GM23248 (cell line): ENCODE results near the gene TARP.

Source experiments
- DNase-seq: peaks from one replicate; pipeline ENCODE4 v3.0.0-alpha.2; 2015
- H2AFZ ChIP-seq: fragments of 200-600 bp; sonication (generic); 2 replicates; pipeline ENCODE4 v1.6.1; 2016; ENCODE audit warnings: antibody characterized with exemption
- H3F3A ChIP-seq: fragments of 200-600 bp; sonication (generic); 2 replicates; pipeline ENCODE4 v1.6.1; 2016; ENCODE audit warnings: mild to moderate bottlenecking, antibody characterized with exemption, mixed run types; ENCODE audit not compliant: insufficient read depth
- H3K27ac ChIP-seq: fragments of 200-600 bp; sonication (generic); 2 replicates; pipeline ENCODE4 v1.5.1; 2016; ENCODE audit warnings: mild to moderate bottlenecking
- H3K27me3 ChIP-seq: fragments of 200-600 bp; sonication (generic); replicated peaks from 2 replicates; pipeline ENCODE4 v1.6.1; 2016; ENCODE audit warnings: mild to moderate bottlenecking; ENCODE audit not compliant: insufficient read depth
- H3K36me3 ChIP-seq: fragments of 200-600 bp; sonication (generic); 2 replicates; pipeline ENCODE4 v1.6.1; 2016; ENCODE audit warnings: low read depth, mild to moderate bottlenecking
- H3K4me1 ChIP-seq: fragments of 200-600 bp; sonication (generic); 2 replicates; pipeline ENCODE4 v1.6.1; 2016; ENCODE audit warnings: mild to moderate bottlenecking; ENCODE audit not compliant: insufficient read depth
- H3K4me2 ChIP-seq: fragments of 200-600 bp; sonication (generic); one replicate; pipeline ENCODE4 v1.6.1; 2016; ENCODE audit warnings: mild to moderate bottlenecking; ENCODE audit not compliant: unreplicated experiment
- H3K4me3 ChIP-seq: fragments of 200-600 bp; sonication (generic); 2 replicates; pipeline ENCODE4 v1.5.1; 2016; ENCODE audit warnings: mild to moderate bottlenecking
- H3K79me2 ChIP-seq: fragments of 200-600 bp; sonication (generic); 2 replicates; pipeline ENCODE4 v1.6.1; 2016; ENCODE audit warnings: mild to moderate bottlenecking; ENCODE audit not compliant: insufficient read depth
- H3K9ac ChIP-seq: fragments of 200-600 bp; sonication (generic); 2 replicates; pipeline ENCODE4 v1.6.1; 2016; ENCODE audit warnings: mild to moderate bottlenecking
- H3K9me2 ChIP-seq: fragments of 200-600 bp; sonication (generic); 2 replicates; pipeline ENCODE4 v1.6.1; 2016; ENCODE audit warnings: mixed run types, mild to moderate bottlenecking, moderate library complexity; ENCODE audit not compliant: insufficient read depth
- H3K9me3 ChIP-seq: fragments of 200-600 bp; sonication (generic); one replicate; pipeline ENCODE4 v1.6.1; 2017; ENCODE audit warnings: low read depth
- H4K20me1 ChIP-seq: fragments of 200-600 bp; sonication (generic); 2 replicates; pipeline ENCODE4 v1.6.0; 2016; ENCODE audit not compliant: insufficient read depth
- EZH2 ChIP-seq: fragments of 200-600 bp; sonication (generic); IDR thresholded peaks from 2 replicates; pipeline ENCODE4 v1.6.1; 2018; ENCODE audit warnings: antibody characterized with exemption, mild to moderate bottlenecking; ENCODE audit not compliant: insufficient read depth, poor library complexity, severe bottlenecking
- EZH2phosphoT487 ChIP-seq: fragments of 200-600 bp; sonication (generic); IDR thresholded peaks from 2 replicates; pipeline ENCODE4 v1.6.1; 2018; ENCODE audit warnings: antibody characterized with exemption, moderate library complexity, mild to moderate bottlenecking, low read depth; ENCODE audit not compliant: insufficient read depth
- WGBS, 2 experiments: methylation state at CpG; one replicate each; pipeline ENCODE4 v1.1.6; 2015 to 2017; ENCODE audit warnings: low lambda C conversion rate in 2 of 2, low coverage in 1 of 2; ENCODE audit errors: missing lambda C conversion rate in 2 of 2; 5-methylcytosine and 5-hydroxymethylcytosine counted together
- in situ Hi-C: fragments of 300-500 bp; cut with MboI; formaldehyde crosslinking; loops from 2 replicates; pipeline ENCODE4 v1.15.0; 2020

TARP gene

GRCh38 chr7:38222481-38223096 is 50.8 kb downstream of the TARP start:
- no peak overlapping the region for H3K27ac ChIP-seq
- no peaks in the 10 kb centered on the region for H3K27me3 ChIP-seq
- no peak overlapping the region for H3K4me2 ChIP-seq
- H4K20me1 ChIP-seq = no peaks in the 10 kb centered on the region
- H3K9me3 ChIP-seq = no peaks in the 10 kb centered on the region
- TF ChIP-seq EZH2 = no peak
- no peak for TF ChIP-seq EZH2phosphoT487
- H3K9me2 ChIP-seq = no peaks in the 10 kb centered on the region
- in situ Hi-C loops = loop anchor here (5.0 kb wide), 1 partner anchor 115 kb away; no protein-coding TSS in a partner anchor
- H3K79me2 ChIP-seq = no peaks in the 10 kb centered on the region
- no peak overlapping the region for H2AFZ ChIP-seq
- no peaks in the 10 kb centered on the region for H3K4me1 ChIP-seq
- peaks cover 20% of the 10 kb centered on the region for H3K36me3 ChIP-seq
- H3F3A ChIP-seq = no peaks in the 10 kb centered on the region
- DNase-seq = peak; percentile 64
- 60 to 64% methylated on average over 5 of the region's 5 CpGs for WGBS, 2 experiments
- no peak overlapping the region for H3K4me3 ChIP-seq
- H3K9ac ChIP-seq = no peak overlapping the region

GRCh38 chr7:38220452-38220851 is 53.0 kb downstream of the TARP start:
- no peaks in the 10 kb centered on the region for H3K27me3 ChIP-seq
- H3F3A ChIP-seq = no peaks in the 10 kb centered on the region; the same call in 1 of the 2 replicates
- no peak overlapping the region for H2AFZ ChIP-seq
- DNase-seq = no peak
- in situ Hi-C loops = loop anchor here (5.0 kb wide), 1 partner anchor 113 kb away; no protein-coding TSS in a partner anchor
- no peak overlapping the region for H3K9ac ChIP-seq
- no peaks in the 10 kb centered on the region for H4K20me1 ChIP-seq
- no peak overlapping the region for H3K4me3 ChIP-seq
- H3K9me2 ChIP-seq = no peaks in the 10 kb centered on the region
- H3K9me3 ChIP-seq = no peaks in the 10 kb centered on the region
- peaks cover 2% of the 10 kb centered on the region; the same call in 1 of the 2 replicates for H3K4me1 ChIP-seq
- TF ChIP-seq EZH2 = no peak
- no peak for TF ChIP-seq EZH2phosphoT487
- no peak overlapping the region for H3K27ac ChIP-seq
- peaks cover 20% of the 10 kb centered on the region for H3K36me3 ChIP-seq
- no peaks in the 10 kb centered on the region for H3K79me2 ChIP-seq
- 80 to 91% methylated on average over 3 of the region's 3 CpGs for WGBS, 2 experiments
- no peak overlapping the region for H3K4me2 ChIP-seq

- H3K4me3 ChIP-seq = no peak overlapping the region
- H2AFZ ChIP-seq = no peak overlapping the region
- peaks cover 14% of the 10 kb centered on the region for H3K36me3 ChIP-seq
- H3K27me3 ChIP-seq = no peaks in the 10 kb centered on the region
- TF ChIP-seq EZH2 (no peak), EZH2phosphoT487 (no peak)
- no peaks in the 10 kb centered on the region for H4K20me1 ChIP-seq
- no peaks in the 10 kb centered on the region; the same call in 1 of the 2 replicates for H3F3A ChIP-seq
- 73 to 77% methylated on average over 2 of the region's 2 CpGs for WGBS, 2 experiments
- H3K4me1 ChIP-seq = peaks cover 3% of the 10 kb centered on the region; the same call in 1 of the 2 replicates
- no peaks in the 10 kb centered on the region for H3K9me2 ChIP-seq
- H3K4me2 ChIP-seq = no peak overlapping the region
- no peaks in the 10 kb centered on the region for H3K9me3 ChIP-seq
- in situ Hi-C loops = no loop called here
- peaks cover 2% of the 10 kb centered on the region; the same call in 1 of the 2 replicates for H3K79me2 ChIP-seq
- DNase-seq = no peak
- H3K9ac ChIP-seq = no peak overlapping the region
- H3K27ac ChIP-seq = no peak overlapping the region
Observed at GRCh38 chr7:38217672-38218071, 55.8 kb downstream of the TARP start.

- in situ Hi-C loops = no loop called here
- Histone ChIP-seq H3K4me1 (peaks cover 3% of the 10 kb centered on the region; the same call in 1 of the 2 replicates), H3K9me2 (no peaks in the 10 kb centered on the region), H3K27ac (no peak overlapping the region), H2AFZ (no peak overlapping the region), H3F3A (no peaks in the 10 kb centered on the region; the same call in 1 of the 2 replicates), H3K36me3 (peaks cover 14% of the 10 kb centered on the region), H3K4me2 (no peak overlapping the region), H3K9me3 (no peaks in the 10 kb centered on the region), H4K20me1 (no peaks in the 10 kb centered on the region), H3K27me3 (no peaks in the 10 kb centered on the region), H3K4me3 (no peak overlapping the region), H3K9ac (no peak overlapping the region), H3K79me2 (peaks cover 11% of the 10 kb centered on the region; the same call in 1 of the 2 replicates)
- peak; percentile 77 for DNase-seq
- 50 to 51% methylated on average over 5 of the region's 5 CpGs for WGBS, 2 experiments
- TF ChIP-seq EZH2phosphoT487 (no peak), EZH2 (no peak)
Observed at GRCh38 chr7:38215735-38216670, 57.4 kb downstream of the TARP start.
